SU-DHL-6 (cell line): Measurements from ENCODE around the gene HIPK2.
A peak's percentile ranks its signal among the peaks of the same experiment; 100 is the strongest.

Experiments
- H2AFZ ChIP-seq: fragments of 200-600 bp; sonication (generic); 2 replicates; pipeline ENCODE4 v1.6.1; 2014; ENCODE audit warnings: low read depth, mild to moderate bottlenecking, moderate library complexity, mixed read lengths, antibody characterized with exemption, low read length; ENCODE audit not compliant: severe bottlenecking
- H3F3A ChIP-seq: fragments of 200-600 bp; shearing (Covaris generic); 2 replicates; pipeline ENCODE4 v1.6.0; 2016; ENCODE audit warnings: antibody characterized with exemption, mild to moderate bottlenecking; ENCODE audit not compliant: insufficient read depth
- H3K27ac ChIP-seq: fragments of 200-600 bp; sonication (generic); 2 replicates; pipeline ENCODE4 v1.5.1; 2016; ENCODE audit warnings: low read depth, mild to moderate bottlenecking, low read length, moderate library complexity, mixed read lengths
- H3K27me3 ChIP-seq: fragments of 200-600 bp; sonication (generic), shearing (Covaris generic); 2 replicates; pipeline ENCODE4 v1.6.0; 2014; ENCODE audit warnings: mild to moderate bottlenecking, low read length
- H3K36me3 ChIP-seq: fragments of 200-600 bp; sonication (generic); 2 replicates; pipeline ENCODE4 v1.6.1; 2014; ENCODE audit warnings: mild to moderate bottlenecking, low read length, mixed read lengths
- H3K4me2 ChIP-seq: fragments of 300-600, 200-600 bp; shearing (Covaris generic), sonication (generic); 2 replicates; pipeline ENCODE4 v1.6.0; 2014; ENCODE audit warnings: low read length, low read depth, mild to moderate bottlenecking; ENCODE audit not compliant: poor library complexity, severe bottlenecking
- H3K4me3 ChIP-seq: fragments of 200-600 bp; sonication (generic); 2 replicates; pipeline ENCODE4 v1.5.1; 2014; ENCODE audit warnings: antibody characterized with exemption, low read length, mild to moderate bottlenecking, mixed read lengths; ENCODE audit not compliant: insufficient read depth, poor library complexity, severe bottlenecking
- H3K79me2 ChIP-seq: fragments of 200-600 bp; sonication (generic); 2 replicates; pipeline ENCODE4 v1.6.1; 2014; ENCODE audit warnings: mild to moderate bottlenecking, low read length, moderate library complexity; ENCODE audit not compliant: insufficient read depth
- H3K9ac ChIP-seq: fragments of 200-600 bp; sonication (generic); 2 replicates; pipeline ENCODE4 v1.7.0; 2014; ENCODE audit warnings: mild to moderate bottlenecking, low read length
- H3K9me2 ChIP-seq: fragments of 200-600 bp; sonication (generic); replicated peaks from 2 replicates; pipeline ENCODE4 v1.6.1; 2014; ENCODE audit warnings: low read length; ENCODE audit not compliant: insufficient read depth
- H3K9me3 ChIP-seq: fragments of 200-600 bp; sonication (generic); 2 replicates; pipeline ENCODE4 v1.6.1; 2014; ENCODE audit warnings: low read length, mixed read lengths; ENCODE audit not compliant: insufficient read depth
- H4K20me1 ChIP-seq: fragments of 200-600 bp; sonication (generic); 2 replicates; pipeline ENCODE4 v1.6.1; 2014; ENCODE audit warnings: low read depth, mild to moderate bottlenecking, antibody characterized with exemption, low read length, moderate library complexity, mixed read lengths
- EZH2phosphoT487 ChIP-seq: fragments of 200-600 bp; sonication (generic), shearing (Covaris generic); conservative IDR thresholded peaks from 2 replicates; pipeline ENCODE4 v1.6.1; 2018; ENCODE audit warnings: mild to moderate bottlenecking, antibody characterized with exemption, low read length, moderate library complexity, mixed read lengths
- TF ChIP-seq, protein P1 (sequence below): fragments of 200-600 bp; sonication (generic); IDR thresholded peaks from one replicate; pipeline ENCODE4 v1.5.1; 2017; ENCODE audit warnings: antibody characterized with exemption, mild to moderate bottlenecking, low read length, moderate library complexity; ENCODE audit not compliant: insufficient read depth, poor library complexity, severe bottlenecking

HIPK2 gene

DNA sequence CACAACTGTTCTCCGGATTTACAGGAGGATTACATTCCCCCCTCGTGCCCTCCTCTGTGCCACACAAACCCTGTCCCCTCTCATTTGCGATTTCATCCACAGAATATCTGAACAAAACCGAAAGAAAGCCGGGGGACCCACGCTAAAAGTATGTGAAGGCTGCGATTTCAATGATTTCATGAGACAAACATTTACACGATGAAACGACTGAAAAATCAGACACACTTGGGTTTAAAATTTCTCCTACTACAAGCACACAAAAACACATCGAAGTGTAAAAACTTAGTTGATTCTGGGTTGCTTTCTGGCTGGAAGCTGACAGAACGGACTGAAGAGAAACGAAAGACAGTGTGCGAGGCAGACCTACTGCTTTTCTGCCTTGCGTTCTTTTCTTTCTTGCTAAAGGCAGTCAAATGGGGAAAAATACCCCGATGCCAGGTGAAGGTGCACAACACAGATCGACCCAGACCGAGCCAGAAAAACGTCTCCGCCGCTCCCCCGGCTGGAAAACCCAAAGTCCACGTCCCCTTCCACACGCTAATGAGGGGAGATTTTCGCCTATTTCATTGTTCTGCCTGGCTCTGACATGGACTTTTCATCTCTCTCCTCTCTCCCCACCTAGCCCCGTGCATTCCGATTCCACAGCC lies 1.2 kb downstream of the HIPK2 start:
- H3K4me3 ChIP-seq, result peak overlapping the region; percentile 54
- H3K79me2 ChIP-seq, result no peaks in the 10 kb centered on the region
- H3K27me3 ChIP-seq, result no peaks in the 10 kb centered on the region
- TF ChIP-seq EZH2phosphoT487, result no peak
- TF ChIP-seq, protein P1, sequence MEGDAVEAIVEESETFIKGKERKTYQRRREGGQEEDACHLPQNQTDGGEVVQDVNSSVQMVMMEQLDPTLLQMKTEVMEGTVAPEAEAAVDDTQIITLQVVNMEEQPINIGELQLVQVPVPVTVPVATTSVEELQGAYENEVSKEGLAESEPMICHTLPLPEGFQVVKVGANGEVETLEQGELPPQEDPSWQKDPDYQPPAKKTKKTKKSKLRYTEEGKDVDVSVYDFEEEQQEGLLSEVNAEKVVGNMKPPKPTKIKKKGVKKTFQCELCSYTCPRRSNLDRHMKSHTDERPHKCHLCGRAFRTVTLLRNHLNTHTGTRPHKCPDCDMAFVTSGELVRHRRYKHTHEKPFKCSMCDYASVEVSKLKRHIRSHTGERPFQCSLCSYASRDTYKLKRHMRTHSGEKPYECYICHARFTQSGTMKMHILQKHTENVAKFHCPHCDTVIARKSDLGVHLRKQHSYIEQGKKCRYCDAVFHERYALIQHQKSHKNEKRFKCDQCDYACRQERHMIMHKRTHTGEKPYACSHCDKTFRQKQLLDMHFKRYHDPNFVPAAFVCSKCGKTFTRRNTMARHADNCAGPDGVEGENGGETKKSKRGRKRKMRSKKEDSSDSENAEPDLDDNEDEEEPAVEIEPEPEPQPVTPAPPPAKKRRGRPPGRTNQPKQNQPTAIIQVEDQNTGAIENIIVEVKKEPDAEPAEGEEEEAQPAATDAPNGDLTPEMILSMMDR, result no peak
- no peaks in the 10 kb centered on the region for H3K36me3 ChIP-seq
- no peaks in the 10 kb centered on the region for H3K9me2 ChIP-seq
- H4K20me1 ChIP-seq, result no peaks in the 10 kb centered on the region
- no peaks in the 10 kb centered on the region for H3K9me3 ChIP-seq
- H3K27ac ChIP-seq, result no peak overlapping the region
- H3F3A ChIP-seq, result no peaks in the 10 kb centered on the region
- peak overlapping the region; percentile 49 for H2AFZ ChIP-seq
- peak overlapping the region; percentile 34; the same call in 1 of the 2 replicates for H3K9ac ChIP-seq
- peak overlapping the region; percentile 78 for H3K4me2 ChIP-seq

DNA sequence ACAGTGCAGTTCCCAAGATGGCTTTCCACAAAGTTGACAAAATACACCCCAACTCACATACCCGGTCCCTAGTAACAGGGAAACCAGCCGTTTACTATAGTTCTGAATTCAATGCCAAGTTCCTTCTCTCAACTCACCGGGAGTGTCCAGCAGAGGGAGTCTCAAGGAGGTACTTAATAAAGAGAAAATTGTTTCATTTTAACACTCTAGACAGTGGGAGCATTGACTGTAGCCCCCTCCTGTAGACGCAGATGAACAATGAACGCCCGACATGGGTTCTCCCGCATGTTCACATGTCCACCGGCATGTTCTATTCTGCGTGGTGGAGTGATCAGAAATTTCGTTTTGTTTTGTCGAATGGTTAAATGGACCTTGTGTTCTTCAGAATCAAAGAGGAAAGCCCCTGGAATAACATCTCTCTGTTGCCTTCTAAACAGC lies 1.9 kb downstream of the HIPK2 start:
- H3K9ac ChIP-seq, result no peak overlapping the region

DNA sequence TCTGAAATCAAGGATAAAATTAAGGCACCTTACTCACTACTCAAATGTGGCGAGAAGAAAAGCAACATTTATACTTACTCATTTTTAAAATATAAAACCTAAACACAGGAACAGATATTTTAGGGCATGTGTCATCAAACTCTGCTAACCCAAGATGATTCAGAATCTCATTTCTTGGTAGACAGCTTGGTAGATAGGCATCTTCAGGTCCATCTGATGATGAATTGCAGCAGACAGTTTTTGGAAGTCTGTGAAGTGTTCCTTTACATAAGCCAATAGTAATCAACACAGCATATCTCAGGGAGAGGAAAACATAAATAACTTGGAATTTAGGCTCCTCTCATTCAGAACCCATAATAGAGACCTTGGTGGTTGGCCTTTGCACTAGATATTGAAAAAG lies 3.4 kb downstream of the HIPK2 start:
- Histone ChIP-seq H3K9ac (no peak overlapping the region), H3K27ac (no peak overlapping the region), H3K36me3 (no peaks in the 10 kb centered on the region), H2AFZ (no peak overlapping the region), H3F3A (no peaks in the 10 kb centered on the region), H3K27me3 (no peaks in the 10 kb centered on the region), H3K4me2 (no peak overlapping the region), H3K4me3 (no peak overlapping the region), H3K9me2 (no peaks in the 10 kb centered on the region), H3K79me2 (no peaks in the 10 kb centered on the region), H4K20me1 (no peaks in the 10 kb centered on the region), H3K9me3 (no peaks in the 10 kb centered on the region)
- TF ChIP-seq EZH2phosphoT487, result no peak
- TF ChIP-seq, protein P1, result no peak

More for the DNA sequence above, 1.9 kb downstream of the HIPK2 start:
- Histone ChIP-seq H3K9me2 (no peaks in the 10 kb centered on the region), H2AFZ (no peak overlapping the region), H3K36me3 (no peaks in the 10 kb centered on the region), H3K27ac (no peak overlapping the region), H3F3A (no peaks in the 10 kb centered on the region), H3K4me2 (peak overlapping the region; percentile 78), H3K27me3 (no peaks in the 10 kb centered on the region), H4K20me1 (no peaks in the 10 kb centered on the region), H3K9me3 (no peaks in the 10 kb centered on the region), H3K79me2 (no peaks in the 10 kb centered on the region), H3K4me3 (peak overlapping the region; percentile 54)
- TF ChIP-seq, protein P1, result peak; percentile 29
- TF ChIP-seq EZH2phosphoT487, result no peak
